Endodermal cell (in vitro differentiated cells): ENCODE results near the gene COL9A3. TPM values are rescaled to one million over a fixed set of nuclear protein-coding genes. Genes with fewer than 3 reads are reported as not detected.

Experiments used
- DNase-seq: peaks from one replicate; pipeline ENCODE4 v3.0.0-alpha.2; 2017
- H3K27ac ChIP-seq: 2 replicates; pipeline ENCODE4 v1.5.1; 2013; ENCODE audit warnings: mild to moderate bottlenecking, low read depth, low read length, moderate library complexity
- H3K27me3 ChIP-seq: 2 replicates; pipeline ENCODE4 v1.6.1; 2013; ENCODE audit warnings: mild to moderate bottlenecking, low read length, moderate library complexity; ENCODE audit not compliant: insufficient read depth, control insufficient read depth, poor library complexity, severe bottlenecking
- H3K36me3 ChIP-seq: 2 replicates; pipeline ENCODE4 v1.7.0; 2013; ENCODE audit warnings: mild to moderate bottlenecking, low read length, moderate library complexity; ENCODE audit not compliant: control insufficient read depth, insufficient read depth
- H3K4me1 ChIP-seq: one replicate; pipeline ENCODE4 v1.7.0; 2013; ENCODE audit warnings: low read length; ENCODE audit not compliant: control insufficient read depth, insufficient read depth
- H3K4me3 ChIP-seq: 2 replicates; pipeline ENCODE4 v1.5.1; 2013; ENCODE audit warnings: mild to moderate bottlenecking, low read length, moderate library complexity
- H3K9ac ChIP-seq: 2 replicates; pipeline ENCODE4 v1.6.1; 2013; ENCODE audit warnings: mild to moderate bottlenecking, low read length, moderate library complexity; ENCODE audit not compliant: poor library complexity, severe bottlenecking; ENCODE audit errors: extremely low read depth
- H3K9me3 ChIP-seq: 2 replicates; pipeline ENCODE4 v1.6.1; 2013; ENCODE audit warnings: mild to moderate bottlenecking, low read length, moderate library complexity; ENCODE audit not compliant: control insufficient read depth
- H3K27ac Mint-ChIP-seq: 2 replicates; pipeline ENCODE4 v1.8.0; 2020; ENCODE audit warnings: mixed read lengths
- H3K27me3 Mint-ChIP-seq: 2 replicates; pipeline ENCODE4 v1.8.0; 2021; ENCODE audit warnings: mild to moderate bottlenecking, mixed read lengths; ENCODE audit not compliant: insufficient read depth
- H3K36me3 Mint-ChIP-seq: 2 replicates; pipeline ENCODE4 v1.8.0; 2020; ENCODE audit warnings: low read depth, mixed read lengths
- H3K4me1 Mint-ChIP-seq: 2 replicates; pipeline ENCODE4 v1.8.0; 2020; ENCODE audit warnings: mixed read lengths
- H3K4me3 Mint-ChIP-seq: 2 replicates; pipeline ENCODE4 v1.8.0; 2020; ENCODE audit warnings: mild to moderate bottlenecking, moderate library complexity, mixed read lengths
- H3K9me3 Mint-ChIP-seq: 2 replicates; pipeline ENCODE4 v1.8.0; 2020; ENCODE audit warnings: mild to moderate bottlenecking, mixed read lengths
- WGBS, 2 experiments: methylation state at CpG; one replicate each; pipeline versions ENCODE4 v1.1.5 to v1.1.7; 2013; ENCODE audit warnings: missing lambda C conversion rate in 2 of 2, mixed read lengths in 1 of 2; ENCODE audit not compliant: insufficient coverage in 1 of 2, insufficient read length in 1 of 2; 5-methylcytosine and 5-hydroxymethylcytosine counted together
- total RNA-seq, 2 donors: library from RNA; stranded (reverse); fragmentation: NEBNext Ultra II Directional in 1 of 2; extraction: Animal tissue kit (Norgen Biotek cat#: 25700) in 1 of 2; gene quantifications; 2 replicates in 1 of 2; 3 replicates in 1 of 2; pipeline ENCODE4 v1.2.1, GENCODE V29; 2021
- TF ChIP-seq, protein P1 (sequence below): fragments of 200-600 bp; sonication (generic); conservative IDR thresholded peaks from 2 replicates; pipeline ENCODE4 v1.5.0; 2021; ENCODE audit warnings: antibody characterized with exemption, mild to moderate bottlenecking

Gene COL9A3
- total RNA-seq, 2 donors from 2014 or later: 48.9 to 133 TPM

- H3K4me3 Mint-ChIP-seq: no peak overlapping the region
- H3K9me3 Mint-ChIP-seq: no peaks in the 10 kb centered on the region
- TF ChIP-seq, protein P1, sequence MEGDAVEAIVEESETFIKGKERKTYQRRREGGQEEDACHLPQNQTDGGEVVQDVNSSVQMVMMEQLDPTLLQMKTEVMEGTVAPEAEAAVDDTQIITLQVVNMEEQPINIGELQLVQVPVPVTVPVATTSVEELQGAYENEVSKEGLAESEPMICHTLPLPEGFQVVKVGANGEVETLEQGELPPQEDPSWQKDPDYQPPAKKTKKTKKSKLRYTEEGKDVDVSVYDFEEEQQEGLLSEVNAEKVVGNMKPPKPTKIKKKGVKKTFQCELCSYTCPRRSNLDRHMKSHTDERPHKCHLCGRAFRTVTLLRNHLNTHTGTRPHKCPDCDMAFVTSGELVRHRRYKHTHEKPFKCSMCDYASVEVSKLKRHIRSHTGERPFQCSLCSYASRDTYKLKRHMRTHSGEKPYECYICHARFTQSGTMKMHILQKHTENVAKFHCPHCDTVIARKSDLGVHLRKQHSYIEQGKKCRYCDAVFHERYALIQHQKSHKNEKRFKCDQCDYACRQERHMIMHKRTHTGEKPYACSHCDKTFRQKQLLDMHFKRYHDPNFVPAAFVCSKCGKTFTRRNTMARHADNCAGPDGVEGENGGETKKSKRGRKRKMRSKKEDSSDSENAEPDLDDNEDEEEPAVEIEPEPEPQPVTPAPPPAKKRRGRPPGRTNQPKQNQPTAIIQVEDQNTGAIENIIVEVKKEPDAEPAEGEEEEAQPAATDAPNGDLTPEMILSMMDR: no peak
- H3K27me3 Mint-ChIP-seq: no peaks in the 10 kb centered on the region
- no peaks in the 10 kb centered on the region for H3K9me3 ChIP-seq
- H3K27ac Mint-ChIP-seq: no peak overlapping the region
- H3K27ac ChIP-seq: no peak overlapping the region
- DNase-seq: no peak
- no peaks in the 10 kb centered on the region for H3K27me3 ChIP-seq
- WGBS, 2 experiments: 92 to 96% methylated on average over 14 to 24 of the region's 24 CpGs
- H3K4me1 ChIP-seq: no peaks in the 10 kb centered on the region
- peaks cover 8% of the 10 kb centered on the region for H3K36me3 Mint-ChIP-seq
- peaks cover 32% of the 10 kb centered on the region for H3K36me3 ChIP-seq
- no peaks in the 10 kb centered on the region for H3K4me1 Mint-ChIP-seq
- H3K4me3 ChIP-seq: no peak overlapping the region
- H3K9ac ChIP-seq: no peak overlapping the region
These were observed 7.1 kb upstream of the COL9A3 start for GRCh38 chr20:62809530-62810428.

DNA sequence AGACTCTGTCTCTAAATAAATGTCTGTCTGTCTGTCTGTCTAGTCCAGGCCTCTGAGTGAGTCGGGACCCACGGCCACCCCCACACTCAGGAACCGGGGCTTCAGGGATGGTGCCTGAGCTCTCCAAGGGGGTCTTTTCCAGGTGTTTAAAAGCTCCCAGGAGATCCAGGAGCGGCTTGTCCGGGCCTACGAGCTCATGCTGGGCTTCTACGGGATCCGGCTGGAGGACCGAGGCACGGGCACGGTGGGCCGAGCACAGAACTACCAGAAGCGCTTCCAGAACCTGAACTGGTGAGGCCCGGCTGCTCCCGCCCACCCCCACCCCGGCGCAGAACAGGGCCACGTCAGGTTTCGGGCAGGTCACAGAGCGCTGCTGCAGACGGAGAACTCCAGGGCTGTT lies 5.5 kb upstream of the COL9A3 start:
- no peak overlapping the region for H3K4me3 Mint-ChIP-seq
- peaks cover 8% of the 10 kb centered on the region for H3K27me3 Mint-ChIP-seq
- no peak for DNase-seq
- no peak overlapping the region for H3K4me3 ChIP-seq
- TF ChIP-seq, protein P1: no peak
- H3K4me1 Mint-ChIP-seq: peaks cover 14% of the 10 kb centered on the region
- no peaks in the 10 kb centered on the region for H3K9me3 Mint-ChIP-seq
- H3K27ac Mint-ChIP-seq: no peak overlapping the region
- peaks cover 32% of the 10 kb centered on the region for H3K36me3 ChIP-seq
- no peak overlapping the region for H3K9ac ChIP-seq
- H3K27ac ChIP-seq: no peak overlapping the region
- H3K4me1 ChIP-seq: no peaks in the 10 kb centered on the region
- H3K27me3 ChIP-seq: no peaks in the 10 kb centered on the region
- WGBS, 2 experiments: 96 to 98% methylated on average over 16 to 21 of the region's 21 CpGs
- peaks cover 8% of the 10 kb centered on the region for H3K36me3 Mint-ChIP-seq
- H3K9me3 ChIP-seq: no peaks in the 10 kb centered on the region

- Histone ChIP-seq H3K9me3 (no peaks in the 10 kb centered on the region), H3K36me3 (peaks cover 32% of the 10 kb centered on the region), H3K9ac (no peak overlapping the region), H3K27ac (no peak overlapping the region), H3K27me3 (no peaks in the 10 kb centered on the region), H3K4me3 (no peak overlapping the region), H3K4me1 (no peaks in the 10 kb centered on the region)
- no peaks in the 10 kb centered on the region for H3K9me3 Mint-ChIP-seq
- H3K36me3 Mint-ChIP-seq: peaks cover 8% of the 10 kb centered on the region
- H3K27me3 Mint-ChIP-seq: peaks cover 10% of the 10 kb centered on the region
- no peak overlapping the region for H3K27ac Mint-ChIP-seq
- peaks cover 14% of the 10 kb centered on the region for H3K4me1 Mint-ChIP-seq
- TF ChIP-seq, protein P1: no peak
- 93 to 100% methylated on average over 4 to 10 of the region's 10 CpGs for WGBS, 2 experiments
- no peak for DNase-seq
- H3K4me3 Mint-ChIP-seq: no peak overlapping the region
These were observed 5.1 kb upstream of the COL9A3 start for GRCh38 chr20:62811720-62812119.
